Islet of Langerhans (tissue), 1 donor: ENCODE results near the gene C8A.

Experiments
- FAIRE-seq: peaks from one replicate; lab custom pipeline; 2011; peaks lifted over from hg19 to GRCh38; lab: Jason Lieb, UNC

C8A gene

DNA sequence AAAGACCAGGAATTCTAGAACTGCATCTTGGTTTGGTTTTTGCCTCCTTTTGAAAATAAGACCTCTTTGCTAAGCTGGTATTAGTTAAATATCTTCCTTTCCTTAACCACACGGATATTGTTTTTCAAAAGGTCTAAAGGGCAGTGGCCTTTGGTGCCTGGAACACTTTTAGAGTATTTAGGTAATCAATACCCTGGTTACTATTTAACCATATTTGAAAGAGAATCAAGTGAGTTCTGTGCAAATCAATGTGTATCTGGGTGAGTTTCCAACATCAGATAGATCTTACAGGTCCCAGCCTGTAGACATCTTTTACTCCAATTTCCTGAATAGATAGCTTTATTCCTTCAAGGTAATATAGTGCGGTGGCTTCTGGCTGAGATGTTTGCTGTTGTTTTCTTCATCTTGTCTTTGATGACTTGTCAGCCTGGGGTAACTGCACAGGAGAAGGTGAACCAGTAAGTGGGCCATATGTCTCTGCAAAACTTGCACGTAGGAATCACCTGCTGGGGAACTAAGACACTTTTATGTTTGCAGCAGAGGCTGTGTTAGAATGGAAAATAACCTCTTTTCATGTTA is at the start of gene C8A:
Gene C8A, plus strand, starts transcription at position 277 of the 579 bp plus-strand sequence. Its CDS starts 105 bp downstream, at position 382.
- FAIRE-seq = no peak

DNA sequence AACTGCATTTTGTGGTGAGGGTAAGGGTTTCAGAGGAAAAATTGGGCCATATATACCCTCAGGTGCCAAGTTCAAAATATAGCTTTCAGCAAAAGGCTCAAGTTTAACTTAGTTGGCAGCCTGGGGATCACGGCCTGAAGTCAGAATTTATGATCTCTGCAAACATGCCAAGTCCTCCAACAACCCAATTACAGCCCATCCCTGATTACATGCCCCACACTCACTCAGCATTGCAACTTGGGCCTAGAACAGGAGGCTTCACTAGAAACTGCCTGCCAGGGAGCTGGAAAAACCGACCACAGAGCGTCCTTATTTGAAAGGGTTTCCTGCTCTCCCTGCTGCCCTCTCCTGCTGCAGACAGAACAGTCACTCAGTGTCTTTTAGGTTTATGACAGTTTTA is 47.8 kb upstream of the C8A start:
- FAIRE-seq = no peak

DNA sequence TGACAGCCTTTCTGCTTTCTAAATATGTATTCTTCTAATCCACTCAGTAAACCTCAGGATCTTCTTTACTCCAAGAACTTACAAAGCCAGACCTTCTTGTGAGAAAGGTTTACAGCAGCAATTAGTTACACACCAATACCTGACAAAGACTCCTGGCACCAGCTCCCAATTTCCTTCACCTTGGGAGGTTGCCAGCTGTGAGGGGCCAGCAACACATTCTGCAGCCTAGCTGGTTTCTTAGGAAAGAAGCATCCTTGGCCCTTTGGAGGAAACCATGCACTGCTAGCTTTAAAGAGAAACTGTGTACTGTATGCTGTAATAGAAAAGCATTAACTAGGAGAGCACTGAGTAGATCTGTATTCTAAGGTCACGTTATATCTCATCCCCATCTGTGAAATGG is 46.2 kb upstream of the C8A start:
- FAIRE-seq = no peak

DNA sequence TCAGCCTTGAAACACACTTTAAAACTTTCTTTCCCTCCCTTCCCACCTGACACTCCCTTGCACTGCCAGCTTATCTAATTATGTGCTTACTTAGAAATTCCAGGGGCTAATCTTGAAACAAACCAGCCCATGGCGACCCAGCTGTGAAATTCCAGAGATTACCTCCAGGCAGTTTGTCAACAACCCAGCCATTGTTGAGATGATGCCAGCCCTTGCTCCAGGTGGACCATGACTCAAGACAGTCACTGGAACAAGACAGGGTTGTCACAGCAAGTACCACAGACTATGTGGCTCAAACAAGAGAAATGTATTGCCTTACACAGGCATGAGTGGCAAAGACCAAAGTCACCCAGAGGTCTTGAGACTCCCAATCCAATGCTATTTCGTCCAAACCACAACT is 43.3 kb upstream of the C8A start:
- FAIRE-seq = no peak

DNA sequence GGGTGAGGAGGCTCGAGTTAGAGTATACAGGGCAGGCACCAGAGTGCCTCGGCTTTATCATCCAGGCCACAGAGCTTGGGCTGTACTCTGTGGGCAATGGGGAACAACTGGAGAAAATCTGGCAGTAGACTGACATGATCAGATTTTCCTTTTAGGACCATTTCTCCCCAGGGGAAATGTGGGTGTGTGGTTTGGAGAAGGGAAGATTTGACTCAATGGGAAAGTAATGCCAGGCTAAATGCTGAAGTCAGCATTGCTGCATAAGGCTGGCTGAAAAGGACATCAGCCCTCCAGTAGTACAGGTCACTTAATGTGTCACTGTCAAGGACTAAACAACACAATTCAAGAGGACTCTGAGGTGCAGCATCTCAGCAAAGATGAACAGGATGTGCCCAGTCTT is 40.4 kb upstream of the C8A start:
- FAIRE-seq = no peak

DNA sequence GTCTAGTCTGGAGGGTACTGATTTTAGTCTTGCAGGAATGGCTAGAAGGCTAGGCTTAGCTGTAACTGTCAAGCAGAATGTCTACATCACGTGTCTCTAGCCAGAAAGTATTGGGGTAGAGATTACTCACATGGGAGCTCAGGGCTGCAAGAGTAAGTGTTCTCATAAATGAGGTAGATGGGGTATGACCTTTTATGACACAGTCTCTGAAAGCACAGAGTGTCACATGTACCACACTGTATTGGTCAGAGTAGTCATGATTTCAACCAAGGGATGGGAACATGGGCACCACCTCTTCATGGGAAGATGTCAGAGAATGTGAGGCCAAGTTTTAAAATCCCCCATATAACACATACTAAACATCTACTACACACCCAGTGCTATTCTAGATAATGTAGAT is 38.3 kb upstream of the C8A start:
- no peak for FAIRE-seq

DNA sequence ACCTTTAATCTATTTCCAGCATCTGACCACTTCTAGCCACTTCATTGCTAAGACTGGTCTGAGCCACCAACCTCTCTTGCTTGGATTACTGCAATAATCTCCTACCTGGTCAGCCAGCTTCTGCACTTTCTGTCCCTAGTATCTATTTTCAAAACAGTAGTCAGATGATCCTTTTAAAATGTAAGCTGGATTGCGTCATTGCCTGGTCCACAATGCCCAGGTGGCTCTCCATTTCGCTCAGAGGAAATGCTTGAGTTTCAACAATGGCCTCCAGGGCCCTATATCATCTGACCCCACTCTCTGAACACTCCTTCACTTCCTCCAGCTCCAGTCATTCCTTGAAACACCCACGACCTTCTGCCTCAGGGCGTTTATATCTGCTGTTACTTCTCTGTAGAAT is 37.7 kb upstream of the C8A start:
- peak; percentile 21 for FAIRE-seq

DNA sequence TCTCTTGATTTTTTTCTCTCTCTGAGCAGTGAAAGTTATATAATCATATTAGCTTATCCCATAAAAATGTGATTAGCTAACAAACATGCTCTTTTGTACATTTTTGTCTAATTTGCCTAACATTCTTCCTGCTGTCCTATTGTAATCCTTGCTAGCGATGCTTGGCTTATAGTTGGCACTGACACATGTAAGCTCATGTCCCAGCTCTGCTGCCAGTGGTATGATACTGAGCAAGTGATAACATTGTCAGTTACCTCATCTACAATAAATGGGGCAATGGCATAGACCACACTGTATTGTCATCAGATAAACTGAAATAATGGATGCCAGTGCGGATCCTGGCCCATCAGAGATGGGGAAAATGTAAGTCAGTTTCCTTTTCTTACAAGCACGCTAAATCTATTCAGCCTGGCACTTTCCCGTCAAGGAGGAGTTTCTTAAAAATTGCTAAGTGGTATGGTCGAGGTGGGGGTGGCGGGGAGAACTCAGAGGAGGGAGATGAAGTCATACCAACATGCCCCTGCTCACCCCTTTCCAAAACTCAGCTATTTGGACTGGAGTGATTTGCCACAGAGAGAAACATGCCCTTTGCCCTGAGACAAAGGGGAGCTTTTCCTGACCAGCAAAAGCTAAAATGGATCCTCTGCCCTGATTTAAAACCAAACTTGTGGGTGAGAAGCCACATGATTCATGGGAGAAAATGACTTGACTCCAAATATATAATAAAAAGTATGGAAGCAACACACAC is 36.7 kb upstream of the C8A start:
- FAIRE-seq = no peak

DNA sequence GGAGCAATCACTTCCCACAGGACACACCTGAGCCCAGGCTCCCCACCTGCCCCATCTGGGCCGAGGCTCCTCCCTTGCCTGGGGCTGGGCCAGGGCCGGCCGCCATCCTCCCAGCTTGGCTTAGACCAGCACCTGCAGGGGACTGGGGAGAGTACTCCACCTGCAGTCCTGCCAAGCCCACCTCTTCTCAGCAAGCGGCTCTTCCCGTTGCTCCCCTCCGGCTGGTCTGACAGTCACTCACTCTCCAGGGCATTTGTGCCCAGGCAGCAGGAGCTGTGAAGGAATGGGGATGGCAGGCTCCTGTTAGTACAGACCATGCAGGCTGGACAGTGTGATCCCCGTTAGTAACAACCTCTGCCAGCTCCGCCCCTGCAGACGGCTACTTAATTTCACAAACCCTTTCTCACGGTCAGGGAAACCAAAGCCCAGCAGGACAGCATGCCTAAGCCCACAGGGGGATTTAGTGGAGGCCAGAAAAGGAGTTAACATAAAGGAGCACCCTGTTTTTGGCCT is 35.2 kb upstream of the C8A start, which contains the start of gene FYB2:
Gene FYB2, minus strand, starts transcription at position 18 of the 513 bp plus-strand sequence. CDS start 114 bp downstream, outside the sequence.
- no peak for FAIRE-seq

DNA sequence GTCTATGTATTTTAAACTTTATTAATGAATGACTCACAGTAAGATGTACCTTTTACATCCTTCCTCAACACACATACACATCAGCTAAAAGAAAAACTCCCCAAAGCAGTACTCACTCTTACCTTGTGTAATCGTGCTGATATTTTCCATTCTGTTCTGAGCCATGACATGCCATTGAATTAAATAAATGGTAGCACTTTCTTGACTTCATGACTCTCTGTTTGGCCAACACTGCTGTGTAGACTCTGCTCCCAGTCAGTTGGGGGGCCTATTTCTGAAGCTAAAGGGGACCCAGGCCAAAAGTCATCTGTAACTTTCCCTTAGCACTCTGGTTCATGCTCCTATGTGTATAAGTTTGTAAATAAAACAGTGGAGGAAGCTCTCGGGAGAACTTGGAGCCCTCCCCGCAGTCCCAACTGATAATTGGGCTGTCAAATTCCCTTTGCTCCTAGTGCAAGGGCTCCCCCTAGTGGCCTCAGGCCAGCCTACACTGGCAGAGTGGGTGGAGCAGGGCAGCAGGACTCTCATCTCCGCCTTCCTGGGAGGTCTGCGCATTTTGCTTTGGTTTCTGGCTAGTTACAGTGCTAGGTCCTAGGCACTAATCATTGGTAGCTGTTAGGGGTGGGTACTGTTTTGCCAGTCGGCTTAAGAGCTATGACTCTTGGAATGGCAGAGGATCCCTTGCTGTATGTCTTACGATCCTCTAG is 33.7 kb upstream of the C8A start:
- FAIRE-seq = no peak

DNA sequence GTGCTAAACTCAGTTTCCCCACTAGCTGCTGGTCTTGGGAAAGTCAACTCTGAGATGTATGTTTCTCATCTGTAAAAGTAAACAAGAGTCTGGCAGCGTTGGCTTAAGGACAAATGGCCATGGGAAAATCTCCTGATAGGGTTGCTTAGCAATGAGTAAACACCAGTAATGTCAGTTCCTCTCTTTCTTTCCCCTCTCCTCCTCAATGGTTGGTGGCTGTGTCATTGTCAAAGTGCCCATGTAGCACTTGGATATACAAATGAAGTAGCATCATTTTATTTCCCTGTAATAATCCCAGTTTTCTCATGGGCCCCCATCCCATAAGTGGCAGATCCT is 33.2 kb upstream of the C8A start:
- peak; percentile 97 for FAIRE-seq

DNA sequence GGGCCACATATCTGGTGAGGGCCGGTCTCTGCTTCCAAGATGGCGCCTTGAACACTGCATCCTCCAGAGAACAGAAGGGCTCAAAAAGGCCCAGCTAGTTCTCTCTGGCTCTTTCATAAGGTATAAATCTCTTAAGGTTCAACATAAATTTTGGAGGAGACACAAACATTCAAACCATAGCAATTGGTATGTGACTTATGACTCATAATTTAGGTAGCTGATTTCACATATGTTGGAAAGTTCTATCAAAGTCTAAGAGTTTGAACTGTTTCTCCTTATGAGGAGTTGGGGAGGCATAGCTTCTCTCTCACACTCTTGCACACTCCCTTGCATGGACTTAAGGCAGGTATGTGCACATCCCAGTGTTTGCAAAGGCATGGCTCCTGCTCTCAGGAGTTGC is 30.3 kb upstream of the C8A start:
- FAIRE-seq = no peak

DNA sequence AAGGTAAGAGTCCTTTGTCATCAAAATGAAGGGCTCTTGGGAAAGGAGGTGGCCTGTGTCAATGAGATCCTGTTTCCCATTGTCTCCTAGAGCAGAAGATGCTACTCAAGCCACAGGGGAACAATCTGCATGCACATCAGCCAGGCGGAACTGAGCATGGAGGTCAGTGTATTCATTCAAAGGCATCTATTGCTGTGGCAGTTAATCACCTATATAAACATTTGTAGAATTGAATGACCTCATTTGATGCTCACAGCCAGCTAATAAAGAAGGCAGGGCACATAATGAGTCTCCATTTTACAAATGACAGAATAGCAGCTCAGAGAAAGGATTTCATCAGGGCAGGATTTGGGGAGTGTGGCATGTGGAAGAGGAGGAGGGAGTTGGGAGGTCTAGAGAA is 29.7 kb upstream of the C8A start:
- no peak for FAIRE-seq

DNA sequence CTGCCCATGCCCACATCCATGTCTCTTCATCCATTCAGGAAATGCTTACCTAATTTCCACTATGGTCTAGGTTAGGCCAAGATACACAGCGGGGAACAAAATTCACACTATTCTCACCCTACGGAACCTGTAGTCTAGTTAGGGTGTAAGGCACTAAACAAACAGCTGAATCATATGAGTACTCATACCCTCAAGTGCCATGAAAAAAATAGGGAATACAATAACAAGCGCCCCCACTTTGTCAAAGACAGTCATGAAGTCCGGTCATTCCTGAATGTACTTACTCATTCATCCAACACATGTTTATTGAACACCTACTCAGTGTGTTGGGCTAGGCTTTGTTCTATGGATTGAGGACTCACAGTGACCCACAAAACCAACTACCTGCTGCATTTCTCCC is 29.2 kb upstream of the C8A start:
- FAIRE-seq = no peak

DNA sequence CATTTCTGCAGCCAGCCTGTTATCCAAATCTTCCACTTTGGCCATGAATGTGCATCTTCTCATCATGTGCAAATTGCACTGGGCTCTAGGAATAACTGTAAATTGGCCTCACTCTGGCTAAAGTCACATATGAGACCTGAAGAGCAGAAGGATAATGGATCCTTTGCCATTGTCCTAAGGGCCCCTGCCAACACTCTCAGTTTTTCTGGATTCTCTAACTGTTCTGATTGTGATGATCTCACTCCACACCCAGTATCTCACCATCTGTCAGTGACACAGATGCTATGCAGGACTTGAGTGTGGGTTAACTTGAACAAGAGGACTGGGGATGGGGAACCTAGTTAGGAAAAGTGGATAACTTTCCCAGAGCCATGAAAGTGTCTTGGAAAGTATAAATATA is 26.9 kb upstream of the C8A start:
- FAIRE-seq = no peak

DNA sequence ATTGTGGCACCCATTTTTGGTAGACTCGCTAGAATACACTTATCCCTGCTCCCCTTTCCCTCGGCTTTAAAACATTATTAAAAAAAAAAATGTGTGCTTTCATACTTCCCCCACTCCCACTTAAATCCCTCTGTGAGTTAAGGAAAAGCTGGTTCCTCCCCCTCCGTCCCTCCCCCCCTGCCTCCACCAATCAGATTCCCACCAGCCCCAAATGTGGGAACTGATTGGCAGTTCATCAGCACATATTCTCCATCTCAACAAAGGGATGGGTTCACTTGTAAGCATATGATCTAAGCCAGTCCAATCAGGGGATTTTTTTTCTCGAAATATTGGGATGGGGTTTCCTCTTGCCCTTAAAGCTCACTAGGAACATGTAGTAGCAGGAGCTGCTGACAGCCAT is 24.5 kb upstream of the C8A start:
- FAIRE-seq = no peak

DNA sequence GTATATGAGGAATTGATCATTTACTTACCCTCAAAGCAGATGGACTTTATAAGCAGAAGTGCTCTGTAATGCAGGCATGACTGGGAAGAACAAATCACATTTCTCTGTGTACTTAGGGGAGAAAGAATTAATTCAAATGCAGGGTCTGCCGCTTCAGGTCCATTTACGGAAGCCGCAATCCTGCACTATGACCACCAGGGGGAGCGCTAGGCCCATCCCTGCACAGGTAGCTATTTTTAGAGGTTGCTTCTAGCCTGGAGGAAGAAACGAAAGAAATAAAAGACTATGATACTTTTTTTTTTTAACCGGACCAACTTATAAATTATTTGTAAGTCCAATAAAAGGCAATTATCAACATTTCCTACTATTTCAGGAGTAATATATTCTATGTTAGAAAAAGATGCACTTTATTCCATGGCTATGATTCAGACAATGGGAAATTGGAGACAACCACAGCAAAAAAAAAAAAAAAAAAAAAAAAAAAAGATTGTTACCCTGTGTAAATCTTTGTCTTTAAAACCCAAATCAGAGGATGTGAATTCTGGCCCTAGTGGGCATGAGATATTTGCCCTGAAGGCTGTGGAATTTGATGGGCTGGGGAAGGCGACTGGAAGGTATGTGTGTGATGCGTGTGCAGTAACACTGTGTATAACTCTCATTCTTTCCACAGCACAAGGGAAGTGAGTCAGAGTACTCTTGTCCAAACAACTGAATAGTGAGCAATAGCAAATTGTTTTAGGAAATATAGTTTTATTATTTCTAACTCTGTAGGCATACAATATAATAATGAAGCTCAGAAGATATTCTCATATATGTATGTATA is 22.5 kb upstream of the C8A start:
- FAIRE-seq = peak; percentile 89

DNA sequence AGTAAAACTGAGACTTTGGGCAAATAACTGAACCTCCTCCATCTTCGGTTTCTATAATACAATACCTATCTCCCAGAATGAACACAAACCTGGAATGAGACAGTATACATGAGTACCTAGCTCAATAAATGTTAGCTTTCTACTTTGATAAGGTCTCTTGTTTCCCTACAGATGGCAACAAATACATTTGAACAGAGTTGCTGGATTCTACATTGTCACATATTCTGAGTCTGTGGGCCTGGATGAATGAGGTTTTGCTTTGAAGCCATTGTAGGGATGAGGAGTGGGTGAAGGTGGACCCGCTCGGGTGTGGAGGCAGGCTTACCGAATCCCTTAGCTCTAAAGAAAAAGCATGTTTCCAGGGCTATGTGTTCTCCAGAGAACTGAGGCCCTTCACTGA is 21.5 kb upstream of the C8A start:
- FAIRE-seq = no peak

DNA sequence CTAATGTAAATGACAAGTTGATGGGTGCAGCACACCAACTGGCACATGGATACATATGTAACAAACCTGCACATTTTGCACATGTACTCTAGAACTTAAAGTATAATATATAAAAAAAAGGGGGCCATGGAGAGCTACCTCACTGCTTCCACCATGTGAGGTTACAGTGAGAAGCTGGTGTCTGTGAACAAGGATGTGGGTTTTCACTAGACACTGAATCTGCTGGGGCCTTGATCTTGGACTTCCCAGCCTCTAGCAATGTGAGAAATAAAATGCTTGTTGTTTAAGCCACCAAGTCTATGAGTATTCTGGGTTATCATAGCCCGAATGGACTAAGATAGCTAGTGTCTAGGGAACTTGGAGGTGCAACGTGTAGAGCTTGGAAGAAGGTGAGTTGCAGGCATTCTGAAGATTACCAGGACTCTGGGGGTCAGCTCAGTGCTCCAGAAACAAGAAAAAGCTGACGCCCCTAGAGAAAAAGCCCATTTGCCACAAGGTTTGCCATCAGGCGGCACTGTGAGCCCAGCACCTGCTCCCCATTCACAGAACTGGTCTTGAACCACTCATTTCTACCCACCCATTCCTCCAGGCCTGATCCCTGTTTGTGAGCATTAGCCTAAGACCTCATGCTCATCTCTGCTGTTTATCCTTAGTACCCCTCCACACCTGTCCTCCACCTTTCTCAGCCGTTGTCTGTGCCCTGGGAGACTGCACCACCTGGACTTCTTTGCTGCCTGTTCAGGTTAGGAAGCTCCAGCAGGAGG is 20.3 kb upstream of the C8A start:
- FAIRE-seq = no peak

DNA sequence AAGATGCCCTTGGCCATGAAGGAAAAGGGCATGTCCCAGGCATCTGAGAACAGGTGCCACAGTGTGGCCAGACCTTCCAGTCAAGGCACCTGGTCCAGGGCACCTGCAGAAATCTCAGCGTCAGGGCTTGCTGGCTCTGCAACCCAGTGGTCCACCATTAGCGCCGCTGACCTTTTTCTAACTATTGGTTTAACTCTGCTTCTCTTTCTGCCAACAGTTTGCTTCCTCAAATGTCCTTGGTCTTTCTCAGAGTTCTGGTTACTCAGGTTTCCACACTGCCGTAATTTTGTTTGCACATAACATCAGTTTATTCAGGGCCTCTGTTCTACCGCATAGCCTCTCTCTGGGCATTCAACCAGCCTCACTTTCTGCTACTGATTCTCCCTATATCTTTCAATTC is 18.9 kb upstream of the C8A start:
- FAIRE-seq = no peak

DNA sequence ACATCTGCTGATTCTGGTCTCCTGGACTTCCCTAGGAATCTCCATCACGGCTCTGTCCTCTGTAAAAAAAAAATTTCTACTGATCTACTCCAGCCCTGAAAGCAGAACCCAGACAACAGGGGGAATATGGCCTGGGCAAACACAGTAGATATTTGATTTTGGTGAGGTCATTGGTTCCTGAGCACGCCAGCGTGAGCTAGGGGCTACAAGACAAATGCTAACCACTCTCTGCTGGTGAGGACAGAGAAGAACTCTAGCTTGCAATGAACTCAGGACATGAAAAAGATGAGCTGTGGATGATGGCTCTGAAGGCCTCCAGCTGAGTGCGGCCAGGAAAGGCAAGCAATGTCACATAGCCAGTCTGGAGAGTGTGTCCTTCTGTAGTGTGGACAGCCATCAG is 18.2 kb upstream of the C8A start:
- no peak for FAIRE-seq
